K562 (cell line): ENCODE data around the gene RPS27. TPM values are rescaled to one million over a fixed set of nuclear protein-coding genes. Genes with fewer than 3 reads are reported as not detected.

Experiments used
- CAMTA2 ChIP-seq: fragments of 250-450 bp; sonication (Bioruptor Pico); conservative IDR thresholded peaks from 2 replicates; pipeline ENCODE4 v1.5.1; 2022
- CEBPB ChIP-seq: fragments of 450-650 bp; IDR thresholded peaks from 2 replicates; pipeline ENCODE4 v1.6.1; 2016; ENCODE audit warnings: missing genetic modification characterization, missing compliant biosample characterization
- HOXB6 ChIP-seq: fragments of 250-450 bp; sonication (Bioruptor Pico); IDR thresholded peaks from 2 replicates; pipeline ENCODE4 v1.5.1; 2022; ENCODE audit warnings: mild to moderate bottlenecking, borderline replicate concordance
- MCM3 ChIP-seq: fragments of 450-650 bp; IDR thresholded peaks from 2 replicates; pipeline ENCODE4 v1.6.1; 2016
- PHF20 ChIP-seq: fragments of 450-650 bp; IDR thresholded peaks from 2 replicates; pipeline ENCODE4 v1.6.1; 2018; ENCODE audit not compliant: partially characterized antibody
- PYGO2 ChIP-seq: fragments of 450-650 bp; IDR thresholded peaks from 2 replicates; pipeline ENCODE4 v1.6.1; 2016; ENCODE audit warnings: mild to moderate bottlenecking, missing genetic modification characterization, moderate library complexity, missing compliant biosample characterization
- SMAD4 ChIP-seq: fragments of 250-450 bp; sonication (Bioruptor Pico); conservative IDR thresholded peaks from 2 replicates; pipeline ENCODE4 v1.8.0; 2021; ENCODE audit warnings: inconsistent platforms, mild to moderate bottlenecking, moderate library complexity
- SPI1 ChIP-seq: IDR thresholded peaks from 2 replicates; pipeline ENCODE4 v1.6.1; 2011; ENCODE audit warnings: low read depth, low read length, control low read depth, borderline replicate concordance
- SRF ChIP-seq, 2 experiments: fragments of 250-450, 450-650 bp in 1 of 2; sonication (Bioruptor Pico) in 1 of 2; sonication (generic) in 1 of 2; formaldehyde crosslinking; IDR thresholded peaks; 2 replicates each; pipeline versions ENCODE4 v1.5.0 to v1.5.1; 2020 to 2022; ENCODE audit warnings: mild to moderate bottlenecking in 1 of 2, missing genetic modification reagents in 1 of 2
- TAF7 ChIP-seq: fragments of 450-650 bp; IDR thresholded peaks from 2 replicates; pipeline ENCODE4 v1.6.1; 2016; ENCODE audit warnings: missing genetic modification characterization, missing compliant biosample characterization
- XRCC3 ChIP-seq: fragments of 450-650 bp; IDR thresholded peaks from 2 replicates; pipeline ENCODE4 v1.6.1; 2017; ENCODE audit warnings: mild to moderate bottlenecking, moderate library complexity
- ZBTB1 ChIP-seq: sonication (generic); formaldehyde crosslinking; IDR thresholded peaks from 2 replicates; pipeline ENCODE4 v1.8.1; 2023; ENCODE audit warnings: missing genetic modification reagents, low read depth, mild to moderate bottlenecking, borderline replicate concordance
- ZNF184 ChIP-seq: sonication (generic); formaldehyde crosslinking; IDR thresholded peaks from 2 replicates; pipeline ENCODE4 v1.5.0; 2020; ENCODE audit warnings: missing genetic modification reagents
- ZNF217 ChIP-seq: sonication (generic); formaldehyde crosslinking; IDR thresholded peaks from 2 replicates; pipeline ENCODE4 v1.8.0; 2022; ENCODE audit warnings: mild to moderate bottlenecking, missing genetic modification reagents
- ZNF23 ChIP-seq: fragments of 250-450 bp; sonication (Bioruptor Pico); IDR thresholded peaks from 2 replicates; pipeline ENCODE4 v1.4.0; 2020; ENCODE audit warnings: mild to moderate bottlenecking
- ZNF324 ChIP-seq: fragments of 250-450 bp; sonication (Bioruptor Pico); IDR thresholded peaks from 2 replicates; pipeline ENCODE4 v1.4.0; 2020; ENCODE audit warnings: mild to moderate bottlenecking
- ZNF778 ChIP-seq: fragments of 450-650 bp; formaldehyde crosslinking; IDR thresholded peaks from 2 replicates; pipeline ENCODE4 v1.4.0; 2020; ENCODE audit warnings: mild to moderate bottlenecking, moderate library complexity
- polyA plus RNA-seq, 8 experiments: library from polyadenylated mRNA; depleted of rRNA in 4 of 8; stranded (reverse) in 5 of 8; unstranded in 3 of 8; fragments of >200 nt; fragmentation: Nextera tagmentation in 2 of 8; fragmentation: Illumina TruSeq in 1 of 8; extraction: Ambion mirVana in 2 of 8; extraction: Trizol in 1 of 8; gene quantifications; 2 replicates each; pipeline versions ENCODE4 v1.2.1 to v1.2.3, GENCODE V29; 2011 to 2014; ENCODE audit warnings: inconsistent platforms in 1 of 8, missing spikeins in 1 of 8
- total RNA-seq, 7 experiments: library from RNA; depleted of rRNA in 6 of 7; stranded (reverse); fragments of >200 nt in 6 of 7; fragmentation: Illumina TruSeq in 2 of 7; extraction: Trizol in 2 of 7; gene quantifications; 2 replicates each; pipeline versions ENCODE4 v1.2.1 to v1.2.3, GENCODE V29; 2011 to 2021; ENCODE audit warnings: low replicate concordance in 1 of 7
- TF ChIP-seq, protein P1 (sequence below): fragments of 250-450 bp; sonication (Bioruptor Pico); IDR thresholded peaks from 2 replicates; pipeline ENCODE4 v1.5.0; 2021; ENCODE audit warnings: mild to moderate bottlenecking, borderline replicate concordance

Gene RPS27
- total and polyA plus RNA-seq, 9 of the 15 experiments (the other 6 are each of a cell fraction or from before 2014, with no cell fraction given): 2,091 to 9,377 (median 6,706) TPM

DNA sequence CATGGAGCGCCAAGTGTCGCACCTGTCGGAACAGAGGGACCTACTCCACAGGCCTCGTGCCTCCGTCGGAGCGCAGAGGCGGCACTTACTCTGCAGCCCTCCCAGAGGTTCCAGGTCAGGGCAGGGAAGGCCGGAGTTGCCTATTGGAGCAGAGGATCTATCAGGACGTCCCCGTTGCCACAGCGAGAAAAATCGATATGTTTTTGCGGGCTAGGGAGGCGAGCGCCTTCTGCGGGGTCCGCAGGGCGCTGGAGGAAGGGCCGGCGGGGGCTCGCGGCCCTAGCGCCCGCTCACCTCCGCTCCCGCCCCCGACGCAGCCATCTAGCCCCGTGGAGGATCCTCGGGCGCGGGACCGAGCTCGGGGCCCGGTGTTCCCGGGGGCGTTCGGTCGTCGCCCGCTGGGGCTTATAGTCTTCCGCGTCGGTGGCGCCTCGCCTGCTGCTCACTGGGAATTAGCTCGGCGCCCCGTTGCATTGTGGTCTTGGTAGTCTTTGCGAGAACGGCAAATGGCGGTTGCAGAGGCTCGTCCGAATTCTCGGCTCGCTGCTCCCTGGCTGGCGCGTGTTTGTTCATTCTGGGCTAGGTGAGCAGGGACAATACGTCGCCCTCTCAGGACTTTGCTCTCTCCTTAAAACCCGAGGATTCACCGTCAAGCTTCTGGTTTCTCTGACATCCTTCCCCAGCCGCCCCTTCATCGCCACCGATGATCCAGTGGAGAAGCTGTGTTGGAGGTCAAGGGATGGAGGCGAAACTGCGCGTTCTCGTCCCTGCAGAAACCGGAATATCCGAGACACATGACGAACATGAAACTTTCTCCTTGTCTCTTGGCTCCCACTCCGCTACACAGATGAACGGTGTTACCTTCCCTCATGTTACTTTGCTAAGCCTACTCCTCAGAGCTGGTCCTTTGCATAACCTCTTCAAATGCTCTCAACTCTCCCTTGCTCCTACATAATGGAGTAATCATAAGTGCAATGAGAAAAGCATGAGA, 13.0 kb upstream of the RPS27 start, which contains the start of gene JTB (continued):
- TF ChIP-seq CAMTA2 (CRISPR knock-in tag) (no peak), ZNF23 (no peak), PHF20 (peak; percentile 59), ZBTB1 (CRISPR knock-in tag) (no peak), SPI1 (no peak), MCM3 (no peak), PYGO2 (tag) (no peak), HOXB6 (CRISPR knock-in tag) (no peak), ZNF184 (no peak), ZNF217 (CRISPR knock-in tag) (no peak), CEBPB (tag) (no peak), SMAD4 (peak; percentile 58; the same call in 1 of the 2 replicates), ZNF324 (CRISPR knock-in tag) (no peak), XRCC3 (no peak), ZNF778 (no peak), TAF7 (tag) (peak; percentile 47; the same call in 1 of the 2 replicates), SRF (CRISPR knock-in tag; IDR thresholded peaks at IDR 0.05) (no peak; a peak in 1 of 4 replicates)
- TF ChIP-seq, protein P1, sequence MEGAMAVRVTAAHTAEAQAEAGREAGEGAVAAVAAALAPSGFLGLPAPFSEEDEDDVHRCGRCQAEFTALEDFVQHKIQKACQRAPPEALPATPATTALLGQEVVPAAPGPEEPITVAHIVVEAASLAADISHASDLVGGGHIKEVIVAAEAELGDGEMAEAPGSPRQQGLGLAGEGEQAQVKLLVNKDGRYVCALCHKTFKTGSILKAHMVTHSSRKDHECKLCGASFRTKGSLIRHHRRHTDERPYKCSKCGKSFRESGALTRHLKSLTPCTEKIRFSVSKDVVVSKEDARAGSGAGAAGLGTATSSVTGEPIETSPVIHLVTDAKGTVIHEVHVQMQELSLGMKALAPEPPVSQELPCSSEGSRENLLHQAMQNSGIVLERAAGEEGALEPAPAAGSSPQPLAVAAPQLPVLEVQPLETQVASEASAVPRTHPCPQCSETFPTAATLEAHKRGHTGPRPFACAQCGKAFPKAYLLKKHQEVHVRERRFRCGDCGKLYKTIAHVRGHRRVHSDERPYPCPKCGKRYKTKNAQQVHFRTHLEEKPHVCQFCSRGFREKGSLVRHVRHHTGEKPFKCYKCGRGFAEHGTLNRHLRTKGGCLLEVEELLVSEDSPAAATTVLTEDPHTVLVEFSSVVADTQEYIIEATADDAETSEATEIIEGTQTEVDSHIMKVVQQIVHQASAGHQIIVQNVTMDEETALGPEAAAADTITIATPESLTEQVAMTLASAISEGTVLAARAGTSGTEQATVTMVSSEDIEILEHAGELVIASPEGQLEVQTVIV: no peak
